Subcutaneous adipose tissue (tissue), 4 donors: ENCODE measurements around the gene C1QB. TPM values are rescaled to one million over a fixed set of nuclear protein-coding genes. Genes with fewer than 3 reads are reported as not detected.

Experiments
- CTCF ChIP-seq: fragments of 450-650 bp; IDR thresholded peaks from one replicate; pipeline ENCODE4 v1.5.1; 2016; ENCODE audit warnings: low read depth, mild to moderate bottlenecking, control low read depth, antibody characterized with exemption, moderate library complexity
- total RNA-seq, 4 donors: library from RNA; depleted of rRNA; stranded (reverse); fragments of >200 nt; gene quantifications; one replicate each; pipeline ENCODE4 v1.1.0, GENCODE V29; 2016

Gene C1QB
- total RNA-seq, 4 donors from 2014 or later, result 325 to 1,649 (median 667) TPM

GRCh38 chr1:22702296-22703085 is 49.5 kb downstream of the C1QB start:
- no peak for TF ChIP-seq CTCF

GRCh38 chr1:22704440-22705067 is 51.5 kb downstream of the C1QB start:
- TF ChIP-seq CTCF, result no peak

GRCh38 chr1:22705586-22705985 is 52.5 kb downstream of the C1QB start:
- TF ChIP-seq CTCF, result no peak

GRCh38 chr1:22708777-22709176 is 55.7 kb downstream of the C1QB start:
- TF ChIP-seq CTCF, result no peak

- no peak for TF ChIP-seq CTCF
Measured at GRCh38 chr1:22709227-22709626, 56.2 kb downstream of the C1QB start.

GRCh38 chr1:22709891-22710700 is 57.1 kb downstream of the C1QB start:
- TF ChIP-seq CTCF, result no peak

GRCh38 chr1:22710701-22711049 is 57.6 kb downstream of the C1QB start, which contains the start of gene EPHB2:
Gene EPHB2, plus strand, starts transcription at chr1:22710839. Its CDS starts 144 bp downstream, at chr1:22710983.
- TF ChIP-seq CTCF, result no peak
